ENCODE results near the gene RSRC1.
"Not testable (repeated sequence)": the region's sequence is repeated elsewhere in the genome, so short reads cannot be mapped to it uniquely, and the experiment has no call there.

RSRC1 gene

GRCh38 chr3:158134363-158134762, 24.5 kb downstream of the RSRC1 start:
- DNase-seq, result no peak

GRCh38 chr3:158140396-158140795, 30.5 kb downstream of the RSRC1 start:
- DNase-seq, result no peak

GRCh38 chr3:158148218-158148617, 38.3 kb downstream of the RSRC1 start:
- no peak for DNase-seq

- no peak for DNase-seq
Observed at GRCh38 chr3:158152186-158152585, 42.3 kb downstream of the RSRC1 start.

GRCh38 chr3:158158969-158159368, 49.1 kb downstream of the RSRC1 start:
- no peak for DNase-seq

- DNase-seq, result no peak
Observed at GRCh38 chr3:158159714-158160113, 49.8 kb downstream of the RSRC1 start.

- no peak for DNase-seq
Observed at GRCh38 chr3:158160958-158161357, 51.1 kb downstream of the RSRC1 start.

GRCh38 chr3:158165141-158165655, 55.3 kb downstream of the RSRC1 start:
- DNase-seq, result no peak

GRCh38 chr3:158165730-158166129, 55.8 kb downstream of the RSRC1 start:
- no peak for DNase-seq

GRCh38 chr3:158166223-158166622, 56.3 kb downstream of the RSRC1 start:
- no peak for DNase-seq

GRCh38 chr3:158167737-158168557, 58.1 kb downstream of the RSRC1 start:
- no peak for DNase-seq

- no peak for DNase-seq
Observed at GRCh38 chr3:158169091-158169491, 59.2 kb downstream of the RSRC1 start.

- DNase-seq, result no peak
Observed at GRCh38 chr3:158181096-158181495, 71.2 kb downstream of the RSRC1 start.

- no peak for DNase-seq
Observed at GRCh38 chr3:158185711-158186110, 75.8 kb downstream of the RSRC1 start.

GRCh38 chr3:158200955-158201354, 91.1 kb downstream of the RSRC1 start:
- no peak for DNase-seq

GRCh38 chr3:158205324-158205723, 95.4 kb downstream of the RSRC1 start:
- no peak for DNase-seq

GRCh38 chr3:158205994-158206393, 96.1 kb downstream of the RSRC1 start:
- DNase-seq, result no peak

- DNase-seq, result no peak
Observed at GRCh38 chr3:158210067-158210466, 100.2 kb downstream of the RSRC1 start.

- DNase-seq, result no peak
Observed at GRCh38 chr3:158213461-158213860, 103.6 kb downstream of the RSRC1 start.

GRCh38 chr3:158217992-158218391, 108.1 kb downstream of the RSRC1 start:
- DNase-seq, result no peak

- no peak for DNase-seq
Observed at GRCh38 chr3:158220575-158220974, 110.7 kb downstream of the RSRC1 start.

GRCh38 chr3:158221426-158221825, 111.5 kb downstream of the RSRC1 start:
- no peak for DNase-seq

GRCh38 chr3:158226429-158226828, 116.5 kb downstream of the RSRC1 start:
- no peak for DNase-seq

- DNase-seq, result not testable (repeated sequence)
Observed at GRCh38 chr3:158228942-158229341, 119.1 kb downstream of the RSRC1 start.

- DNase-seq, result no peak
Observed at GRCh38 chr3:158233791-158234190, 123.9 kb downstream of the RSRC1 start.

Data from right hindlimb (tissue), 1 donor.